Hematopoietic multipotent progenitor cell treated with erythropoietin and hydrocortisone succinate and interleukin-3 and kit ligand, for 8 days (in vitro differentiated cells): ENCODE measurements around the gene CEL.
"Not testable (repeated sequence)": the region's sequence is repeated elsewhere in the genome, so short reads cannot be mapped to it uniquely, and the experiment has no call there.

Experiments
- DNase-seq: peaks from one replicate; pipeline ENCODE4 v3.0.0-alpha.2; 2015

The CEL gene

GRCh38 chr9:133061764-133062145, at the start of gene CEL:
TSS of gene CEL (plus strand) at chr9:133061981. CDS start at chr9:133062003, 22 bp downstream.
- DNase-seq = not testable (repeated sequence)

GRCh38 chr9:133014696-133015095, 47.1 kb upstream of the CEL start:
- DNase-seq = peak; percentile 63

GRCh38 chr9:133023117-133023890, 38.5 kb upstream of the CEL start:
- DNase-seq = peak; percentile 76

DNA sequence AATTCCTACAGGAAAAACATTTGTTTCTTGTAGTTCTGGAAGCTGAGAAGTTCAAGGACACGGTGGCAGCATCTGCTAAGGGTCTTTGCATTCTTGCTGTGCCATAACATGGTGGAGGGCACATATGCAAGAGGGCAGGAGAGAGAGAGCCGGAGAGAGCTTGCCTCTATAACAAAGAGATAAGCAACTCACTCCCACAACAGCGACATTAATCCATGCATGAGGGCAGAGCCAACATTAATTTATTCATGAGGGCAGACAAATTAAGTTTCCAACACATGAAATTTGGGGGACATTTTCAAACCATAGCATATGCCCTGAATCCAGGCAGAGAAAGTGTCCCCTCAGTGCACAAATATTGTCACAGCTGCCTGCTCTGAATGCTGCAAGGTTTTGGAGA, 35.4 kb upstream of the CEL start:
- peak; percentile 33 for DNase-seq

- DNase-seq = no peak
These were observed 34.6 kb upstream of the CEL start for GRCh38 chr9:133027134-133027533.

DNA sequence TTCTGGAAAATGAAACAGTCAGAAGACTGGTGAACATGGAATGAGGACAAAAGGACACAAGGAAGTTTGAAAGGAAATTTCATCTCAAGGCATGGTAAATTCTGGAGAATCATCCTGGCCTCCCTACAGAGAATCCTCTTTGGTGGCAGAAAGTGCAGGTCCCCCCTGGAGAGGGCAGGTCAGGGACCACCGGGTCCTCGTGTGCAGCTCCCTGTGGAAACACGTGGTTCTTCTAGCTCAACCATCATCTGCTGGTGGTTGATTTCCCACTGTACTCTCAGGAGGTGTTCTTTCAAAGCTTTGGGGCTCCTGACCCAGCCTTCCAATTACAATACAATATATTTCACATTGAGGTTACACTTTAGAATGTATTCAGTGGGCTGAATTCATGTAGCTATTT, 33.6 kb upstream of the CEL start:
- no peak for DNase-seq

DNA sequence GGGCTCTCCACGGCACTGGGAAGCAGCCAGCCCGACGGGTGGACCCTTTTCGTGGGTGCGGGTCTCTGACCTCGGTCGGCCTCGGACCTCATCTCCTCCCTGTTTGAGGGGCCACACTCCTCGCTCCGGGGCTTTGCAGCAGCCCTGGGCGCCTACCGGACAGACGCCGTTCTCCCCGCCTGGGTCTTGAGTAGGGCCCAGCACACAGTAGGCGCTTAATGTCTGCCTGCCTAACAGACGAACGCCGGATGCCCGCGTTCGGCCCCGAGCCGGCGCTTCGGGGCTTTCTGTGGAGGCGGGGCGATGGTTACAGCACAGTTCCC, 31.8 kb upstream of the CEL start:
- DNase-seq = no peak

DNA sequence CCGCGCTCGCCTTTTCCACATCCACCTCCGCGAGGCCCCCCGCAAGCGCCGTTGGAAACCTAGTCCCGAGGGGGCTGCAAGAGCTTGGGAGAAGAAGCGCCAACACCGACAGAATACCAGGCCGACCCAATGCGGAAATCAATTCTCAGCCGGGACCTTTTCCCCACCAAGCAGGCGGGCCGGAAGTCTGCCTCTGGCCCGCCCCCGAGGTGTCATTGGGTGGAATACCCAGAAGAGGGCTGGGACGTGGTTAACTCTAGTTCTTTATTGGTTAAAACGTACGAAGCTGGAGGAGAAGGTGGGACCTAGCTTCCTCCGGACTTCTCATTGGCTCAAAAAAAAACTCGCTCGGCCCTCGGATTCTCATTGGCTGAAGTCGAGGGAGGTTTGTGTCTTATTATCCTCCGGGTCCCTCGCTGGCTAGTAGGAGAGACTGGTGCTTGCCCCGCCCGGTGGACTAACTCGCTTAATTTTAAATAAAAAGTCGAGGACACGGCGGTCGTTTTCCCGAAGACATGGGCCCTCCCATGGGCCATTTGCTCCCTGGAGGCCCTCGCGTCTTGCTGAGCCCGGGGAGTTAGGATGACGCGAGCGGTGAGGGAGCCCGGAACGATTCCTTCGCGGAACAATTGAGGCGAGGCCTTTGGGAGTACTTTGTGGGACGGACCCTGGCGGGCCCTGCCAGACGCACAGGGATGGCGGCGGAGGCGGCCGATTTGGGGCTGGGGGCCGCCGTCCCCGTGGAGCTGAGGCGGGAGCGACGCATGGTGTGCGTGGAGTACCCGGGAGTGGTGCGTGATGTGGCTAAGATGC, 31.3 kb upstream of the CEL start, which contains the start of gene GTF3C5:
GTF3C5 (plus strand) TSS at position 681 of the 813 bp plus-strand sequence; CDS start at position 696, 15 bp downstream.
- peak; percentile 100 for DNase-seq

DNA sequence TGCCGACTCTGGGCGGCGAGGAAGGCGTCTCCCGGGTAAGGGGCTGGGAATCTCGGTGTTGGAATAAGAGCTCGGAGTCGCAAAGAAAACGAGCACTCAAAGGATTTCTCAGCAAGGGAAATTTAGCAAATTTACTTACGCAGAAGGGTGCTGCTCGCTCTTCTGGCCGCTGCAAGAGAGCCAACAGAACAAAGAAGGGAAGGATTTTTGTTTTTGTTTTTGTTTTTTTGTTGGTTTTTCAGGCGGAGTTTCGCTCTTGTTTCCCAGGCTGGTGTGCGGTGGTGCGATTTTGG, 30.7 kb upstream of the CEL start:
- DNase-seq = no peak

DNA sequence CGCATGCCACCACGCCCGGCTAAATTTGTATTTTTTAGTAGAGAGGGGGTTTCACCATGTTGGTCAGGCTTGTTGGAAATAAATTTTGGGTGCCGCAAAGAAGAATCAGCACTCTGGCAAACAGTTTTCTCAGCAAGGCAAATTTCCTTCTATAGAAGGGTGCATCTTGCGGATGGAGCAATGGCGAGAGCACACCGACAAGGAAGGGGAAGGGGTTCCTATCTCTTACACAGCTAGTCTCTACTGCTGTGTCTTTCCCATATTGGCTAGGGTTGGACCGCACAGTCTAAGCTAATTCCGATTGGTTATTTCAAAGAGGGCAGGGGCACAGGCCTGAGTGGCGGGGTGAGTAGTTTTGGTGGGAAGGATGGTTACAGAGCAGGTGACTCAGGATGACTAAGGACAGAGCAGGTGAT, 30.3 kb upstream of the CEL start:
- DNase-seq = peak; percentile 46

- DNase-seq = no peak
These were observed 29.6 kb upstream of the CEL start for GRCh38 chr9:133032171-133032570.

- DNase-seq = no peak
These were observed 26.1 kb upstream of the CEL start for GRCh38 chr9:133035669-133036068.

GRCh38 chr9:133037775-133038515, 23.8 kb upstream of the CEL start:
- no peak for DNase-seq

DNA sequence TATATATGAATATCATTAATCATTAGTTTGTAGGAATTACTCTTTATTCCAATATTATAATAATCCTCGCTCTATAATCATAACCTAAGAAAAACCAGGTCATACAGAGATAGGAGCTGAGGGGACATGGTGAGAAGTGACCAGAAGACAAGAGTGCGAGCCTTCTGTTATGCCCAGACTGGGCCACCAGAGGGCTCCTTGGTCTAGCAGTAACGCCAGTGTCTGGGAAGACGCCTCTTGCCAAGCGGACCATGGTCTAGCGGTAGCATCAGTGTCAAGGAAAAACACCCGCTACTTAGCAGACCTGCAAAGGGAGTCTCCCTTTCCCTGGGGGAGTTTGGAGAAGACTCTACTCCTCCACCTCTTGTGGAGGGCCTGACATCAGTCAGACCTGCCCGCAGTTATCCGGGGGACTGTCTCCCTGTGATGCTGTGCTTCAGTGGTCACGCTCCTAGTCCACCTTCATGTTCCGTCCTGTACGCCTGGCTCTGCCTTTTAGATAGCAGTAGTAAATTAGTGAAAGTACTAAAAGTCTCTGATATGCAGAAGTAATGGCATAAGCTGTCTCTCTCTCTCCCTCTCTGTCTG, 20.8 kb upstream of the CEL start:
- DNase-seq = peak; percentile 66

- no peak for DNase-seq
These were observed 19.8 kb upstream of the CEL start for GRCh38 chr9:133041958-133042357.

- DNase-seq = no peak
These were observed 19.1 kb upstream of the CEL start for GRCh38 chr9:133042676-133043075.

DNA sequence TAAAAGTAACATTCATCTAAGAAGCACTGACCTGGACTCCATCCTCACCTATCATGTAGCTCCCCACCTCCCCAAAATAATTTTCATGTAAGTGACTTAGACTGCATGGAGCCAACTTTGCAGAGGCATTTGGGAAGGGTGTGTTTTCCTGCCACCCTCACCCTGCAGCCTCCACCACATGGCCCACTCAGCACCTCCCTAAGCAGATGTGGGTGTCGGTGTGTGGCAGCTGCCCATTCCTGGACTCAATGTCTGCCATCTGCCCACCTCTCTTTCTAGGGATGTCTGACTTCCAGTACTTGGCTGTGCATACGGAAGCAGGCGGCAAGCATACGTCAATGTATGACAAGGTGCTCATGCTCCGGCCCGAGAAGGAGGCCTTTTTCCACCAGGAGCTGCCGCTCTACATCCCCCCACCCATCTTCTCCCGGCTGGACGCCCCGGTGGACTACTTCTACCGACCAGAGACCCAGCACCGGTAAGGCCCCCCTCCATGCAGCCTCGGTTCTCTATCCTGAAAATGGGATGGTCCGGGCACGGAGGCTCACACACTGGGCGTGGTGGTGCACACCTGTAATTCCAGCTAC, 18.2 kb upstream of the CEL start:
- DNase-seq = no peak

- DNase-seq = no peak
These were observed 17.7 kb upstream of the CEL start for GRCh38 chr9:133044125-133044524.

GRCh38 chr9:133044661-133045060, 17.1 kb upstream of the CEL start:
- no peak for DNase-seq

DNA sequence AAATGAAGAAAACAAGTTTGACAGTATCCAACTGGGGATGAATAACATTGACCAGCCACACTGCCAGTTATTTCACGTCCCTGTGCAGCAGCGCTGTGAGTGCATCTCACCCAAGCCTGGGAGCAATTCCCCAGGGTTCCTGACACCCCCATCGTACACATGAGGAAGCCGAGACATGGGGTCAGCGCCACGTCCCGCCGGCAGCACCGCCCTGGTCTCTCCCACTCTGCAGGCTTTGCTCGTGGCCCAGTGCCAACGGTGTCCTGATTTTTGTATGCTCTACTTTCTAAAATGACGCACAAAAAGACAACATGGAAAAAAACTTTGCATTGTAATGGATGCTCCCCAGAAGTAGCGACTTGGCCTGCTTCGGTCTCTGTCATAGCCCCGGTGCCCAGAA, 16.6 kb upstream of the CEL start:
- no peak for DNase-seq

DNA sequence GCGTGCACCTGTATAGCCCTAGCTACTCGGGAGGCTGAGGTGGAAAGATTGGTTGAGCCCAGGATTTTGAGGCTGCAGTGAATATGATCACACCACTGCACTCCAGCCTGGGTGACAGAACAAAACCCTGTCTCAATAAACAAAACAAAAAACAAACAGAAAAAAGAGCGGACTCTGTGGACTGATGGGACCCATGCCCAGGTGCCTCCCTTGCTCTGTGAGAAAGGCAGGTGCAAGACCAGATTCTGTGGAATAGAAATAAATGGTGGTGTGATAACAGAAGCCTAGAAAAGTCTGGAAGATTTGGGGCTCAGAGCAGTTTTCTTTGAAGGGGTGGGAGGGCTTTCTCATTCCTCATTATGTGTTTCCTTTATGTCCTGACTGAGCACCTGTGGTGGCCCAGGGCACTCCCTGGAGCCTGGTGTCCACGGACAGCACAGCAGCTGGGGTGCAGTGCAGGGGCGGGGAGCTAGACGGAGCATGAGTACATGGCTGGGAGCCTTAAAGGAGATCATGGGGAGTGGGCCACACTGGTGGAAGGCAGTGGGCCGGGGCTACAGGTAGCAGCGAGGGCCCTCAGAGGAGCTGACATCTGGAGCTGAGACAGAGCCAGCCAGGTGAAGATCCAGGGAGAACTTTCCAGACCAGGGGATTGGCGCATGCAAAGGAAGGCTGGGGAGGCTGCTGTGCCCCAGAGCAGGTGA, 15.4 kb upstream of the CEL start:
- no peak for DNase-seq

DNA sequence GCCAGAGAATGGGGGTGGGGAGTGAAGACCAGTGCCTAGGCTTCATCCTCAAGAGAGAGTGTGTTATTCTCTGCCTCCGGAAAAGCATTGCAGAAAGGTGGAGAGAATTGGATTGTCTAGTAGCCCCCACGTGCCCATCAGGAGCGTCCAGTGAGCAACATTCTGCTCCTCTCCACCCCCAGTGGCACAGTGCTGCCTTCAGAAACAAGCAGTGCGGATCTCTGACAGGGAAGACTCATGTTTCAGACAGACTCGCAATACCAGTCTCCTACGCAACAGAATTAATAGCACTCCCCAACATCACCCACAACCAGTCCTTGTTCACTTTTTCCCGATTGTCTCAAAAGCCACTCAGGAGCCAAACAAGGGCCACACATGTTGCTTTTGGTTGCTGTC, 14.9 kb upstream of the CEL start:
- DNase-seq = no peak
